ENCODE results near the gene HOXA5. TPM values are rescaled to one million over a fixed set of nuclear protein-coding genes. Genes with fewer than 3 reads are reported as not detected.
A peak's percentile ranks its signal among the peaks of the same experiment; 100 is the strongest.

Gene HOXA5
- total RNA-seq, 1 experiment from 2014 or later, result 6.7 TPM

DNA sequence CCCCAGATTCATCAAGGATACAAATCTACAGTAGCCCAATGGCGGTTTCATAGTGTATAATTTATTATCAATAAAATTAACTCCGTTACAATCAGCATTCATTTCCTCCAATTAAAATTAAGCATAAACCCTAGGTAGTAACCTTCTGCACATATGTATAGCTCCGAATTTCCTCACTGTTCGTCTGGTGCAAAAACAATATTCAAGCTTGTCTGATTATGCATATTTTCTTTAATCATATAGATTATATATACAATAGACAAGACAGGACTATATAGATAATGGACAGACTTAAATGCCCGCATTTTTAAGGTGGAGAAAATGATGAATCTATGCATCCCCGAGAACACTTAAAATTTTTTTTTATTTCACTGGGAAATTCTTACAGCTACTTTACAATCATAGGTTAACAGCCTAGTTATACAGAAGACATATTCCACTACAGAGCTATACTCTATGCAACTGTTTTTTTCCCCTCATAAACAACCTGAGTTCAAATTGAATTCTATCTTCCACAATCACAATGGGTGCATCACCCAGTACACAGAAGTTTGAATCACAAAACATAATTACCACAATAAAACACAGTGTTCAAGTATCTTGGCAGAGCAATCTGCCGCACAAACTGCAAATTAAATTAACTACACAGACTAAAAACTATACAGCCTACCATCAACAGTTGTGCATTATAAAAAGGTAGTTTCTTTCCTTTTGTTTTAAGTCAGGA, 19.2 kb upstream of the HOXA5 start:
- no peaks in the 10 kb centered on the region for H3K9me3 ChIP-seq (ENCODE audit: control insufficient read depth in 1 of 2, insufficient read depth in 1 of 2, low read depth in 1 of 2, low read length in 2 of 2)
- DNase-seq (ENCODE audit: low read depth, low spot score), result no peak
- H3K4me3 ChIP-seq (replicated peaks in 1 of 2; ENCODE audit: low read depth in 1 of 2, low read length in 2 of 2), result peak overlapping the region; percentile 77 to 84
- no peak overlapping the region for H2AFZ ChIP-seq (ENCODE audit: low read depth, low read length, poor library complexity, severe bottlenecking)
- CTCF ChIA-PET, result interaction anchor here (0.9 to 3.4 kb wide), 7 partner anchors 10 to 1269 kb away, joined by 3 to 62 read pairs (median 6); partner anchors contain the start of gene HOXA3
- no peak for ATAC-seq
- no peaks in the 10 kb centered on the region for H3K9me2 ChIP-seq (ENCODE audit: insufficient read depth)
- H3K4me1 ChIP-seq (ENCODE audit: control insufficient read depth in 1 of 2, insufficient read depth in 2 of 2, low read length in 2 of 2), result peaks cover 18 to 63% of the 10 kb centered on the region in 2 experiments
- RAD21 ChIA-PET (ENCODE audit: low non-redundant PET in 1 of 2, low total read pairs in 2 of 2, uncharacterized antibody in 2 of 2, unreplicated experiment in 2 of 2), result interaction anchor here in 1 of 2 experiments (2.1 kb wide), 1 partner anchor 794 kb away, joined by 12 read pairs; no protein-coding TSS in a partner anchor
- peak overlapping the region; percentile 91; the same call in 1 of the 2 replicates for H3K27ac ChIP-seq (ENCODE audit: low read depth, low read length)
- H3K9ac ChIP-seq (ENCODE audit: low read length), result peak overlapping the region; percentile 89
- no peaks in the 10 kb centered on the region for H4K20me1 ChIP-seq (ENCODE audit: insufficient read depth)
- POLR2A ChIA-PET, result interaction anchor here (0.6 to 1.4 kb wide), 3 partner anchors 10 to 303 kb away, joined by 3 to 4 read pairs (median 3); partner anchors contain the start of gene HOXA3
- peaks cover 60% of the 10 kb centered on the region for H3K79me2 ChIP-seq (ENCODE audit: insufficient read depth, low read length)
- TF ChIP-seq SIN3A (IDR thresholded peaks at IDR 0.05; ENCODE audit: low read depth) (no peak), RAD21 (IDR thresholded peaks at IDR 0.05; ENCODE audit: low read depth) (no peak), EZH2 (IDR thresholded peaks at IDR 0.05) (no peak)
- intact Hi-C loops (cut with micrococcal nuclease), result loop anchor here (5.0 to 10.0 kb wide), 4 partner anchors 880 to 1595 kb away; partner anchors contain the start of genes CBX3 and HNRNPA2B1
- no peaks in the 10 kb centered on the region for H3K27me3 ChIP-seq (ENCODE audit: insufficient read depth, low read length)
- peaks cover 0 to 4% of the 10 kb centered on the region in 2 experiments; a peak in 1 of 4 replicates for H3K36me3 ChIP-seq (ENCODE audit: control insufficient read depth in 1 of 2, insufficient read depth in 2 of 2, low read length in 2 of 2)
- BruUV-seq (replicated peaks), result no TSS peak
- H3K4me2 ChIP-seq (ENCODE audit: low read length), result peak overlapping the region; percentile 97

DNA sequence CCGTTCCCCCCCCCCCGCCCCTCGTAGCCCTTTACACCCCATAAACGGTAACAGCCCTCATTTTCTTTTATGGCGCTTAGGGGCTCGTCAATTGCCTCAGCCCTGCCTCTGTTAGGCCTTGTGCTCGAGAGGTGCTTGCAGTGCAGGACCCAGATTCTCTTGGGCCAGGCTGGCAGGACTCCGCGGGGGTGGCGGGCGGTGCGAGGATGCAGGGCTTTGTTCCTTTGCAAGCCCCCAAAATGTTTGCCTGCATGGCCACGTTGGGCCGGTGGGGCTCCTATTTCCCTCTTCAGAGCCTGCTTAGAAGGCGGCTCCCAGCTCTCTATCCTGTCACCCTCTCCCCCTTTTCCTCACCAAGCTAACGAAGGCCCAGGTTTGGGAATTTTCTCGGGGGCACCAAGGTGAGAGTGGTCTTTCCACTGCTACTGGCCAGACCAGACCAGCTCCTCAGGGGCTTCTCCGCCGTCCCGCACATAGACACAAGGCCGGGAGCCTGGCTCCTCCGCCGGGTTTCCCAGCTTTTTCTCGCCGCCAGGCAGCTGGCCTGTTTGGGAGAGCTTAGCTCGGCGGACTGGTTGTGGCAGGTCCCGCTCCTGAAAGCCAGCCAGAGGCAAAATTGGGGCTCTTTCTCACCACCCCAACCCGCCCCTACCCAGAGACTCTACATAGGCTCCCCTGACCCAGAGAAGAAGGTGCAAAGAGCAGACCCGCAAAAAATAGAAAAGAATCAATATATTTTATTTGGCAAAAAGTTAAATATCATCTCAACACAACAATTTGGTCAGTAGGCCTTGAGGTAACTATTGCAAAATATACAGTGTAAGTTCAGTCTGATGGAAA, 18.5 kb upstream of the HOXA5 start:
- peaks cover 0 to 4% of the 10 kb centered on the region in 2 experiments; a peak in 1 of 4 replicates for H3K36me3 ChIP-seq (ENCODE audit: control insufficient read depth in 1 of 2, insufficient read depth in 2 of 2, low read length in 2 of 2)
- intact Hi-C loops (cut with micrococcal nuclease), result loop anchor here (1.0 to 10.0 kb wide), 9 partner anchors 476 to 1595 kb away; partner anchors contain the start of genes CBX3 and HNRNPA2B1
- ChIA-PET POLR2A (interaction anchor here (0.6 to 1.4 kb wide), 6 partner anchors 9 to 996 kb away, joined by 3 to 5 read pairs (median 4); partner anchors contain the start of gene HOXA3), RAD21 (ENCODE audit: low non-redundant PET in 1 of 2, low total read pairs in 2 of 2, uncharacterized antibody in 2 of 2, unreplicated experiment in 2 of 2) (interaction anchor here (0.7 to 2.1 kb wide), 6 partner anchors 8 to 793 kb away, joined by 3 to 12 read pairs (median 3); partner anchors contain the start of gene HOXA6 (in 1 of the 2)), CTCF (interaction anchor here (0.6 to 3.4 kb wide), 13 partner anchors 9 to 1301 kb away, joined by 3 to 62 read pairs (median 6); partner anchors contain the start of gene HOXA3)
- no peaks in the 10 kb centered on the region for H3K27me3 ChIP-seq (ENCODE audit: insufficient read depth, low read length)
- no peaks in the 10 kb centered on the region for H3K9me3 ChIP-seq (ENCODE audit: control insufficient read depth in 1 of 2, insufficient read depth in 1 of 2, low read depth in 1 of 2, low read length in 2 of 2)
- H3K9me2 ChIP-seq (ENCODE audit: insufficient read depth), result no peaks in the 10 kb centered on the region
- ATAC-seq (peak; percentile 3), DNase-seq (ENCODE audit: low read depth, low spot score) (no peak)
- no peak overlapping the region for H2AFZ ChIP-seq (ENCODE audit: low read depth, low read length, poor library complexity, severe bottlenecking)
- H3K9ac ChIP-seq (ENCODE audit: low read length), result peak overlapping the region; percentile 89
- H3K4me3 ChIP-seq (replicated peaks in 1 of 2; ENCODE audit: low read depth in 1 of 2, low read length in 2 of 2), result peak overlapping the region; percentile 77 to 84
- H3K79me2 ChIP-seq (ENCODE audit: insufficient read depth, low read length), result peaks cover 52% of the 10 kb centered on the region
- no TSS peak for BruUV-seq (replicated peaks)
- H3K4me1 ChIP-seq (ENCODE audit: control insufficient read depth in 1 of 2, insufficient read depth in 2 of 2, low read length in 2 of 2), result peaks cover 14 to 59% of the 10 kb centered on the region in 2 experiments
- TF ChIP-seq CBX3 (IDR thresholded peaks at IDR 0.05; ENCODE audit: low read depth), result no peak
- TF ChIP-seq POLR2AphosphoS5 (IDR thresholded peaks at IDR 0.05; ENCODE audit: low read depth, low read length), result peak; percentile 22
- H4K20me1 ChIP-seq (ENCODE audit: insufficient read depth), result no peaks in the 10 kb centered on the region
- H3K4me2 ChIP-seq (ENCODE audit: low read length), result peak overlapping the region; percentile 97
- peak overlapping the region; percentile 91 for H3K27ac ChIP-seq (ENCODE audit: low read depth, low read length)
